ENCODE results near the gene DNAH2.

GRCh38 chr17:7740481-7741001 lies 23.0 kb downstream of the DNAH2 start:
- TF ChIP-seq CTCF (IDR thresholded peaks at IDR 0.05) (no peak), EP300 (IDR thresholded peaks at IDR 0.05) (no peak), POLR2A (IDR thresholded peaks at IDR 0.05) (no peak)
